ENCODE measurements around the gene AKAP3.

AKAP3 gene

DNA sequence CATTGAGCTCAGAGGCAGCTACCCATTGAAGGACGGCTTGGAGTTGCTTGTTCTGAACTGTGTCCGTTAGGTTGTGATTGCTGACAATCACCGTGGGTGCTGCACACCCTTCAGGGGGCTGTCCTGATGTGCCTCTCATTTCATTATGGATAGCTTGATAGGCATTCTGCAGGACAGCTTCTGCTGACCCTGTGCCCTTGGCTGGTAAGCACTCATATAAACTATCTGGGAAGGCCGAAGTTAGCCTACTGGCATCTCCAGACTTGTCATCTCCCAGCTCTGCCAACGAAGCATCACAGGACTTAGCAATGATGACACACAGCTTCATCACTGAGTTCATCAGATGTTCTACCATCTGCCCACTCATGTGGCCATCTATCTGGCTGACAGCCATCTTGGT lies 22.3 kb downstream of the AKAP3 start:
- H3K27me3 Mint-ChIP-seq: peaks cover 3% of the 10 kb centered on the region
- no peaks in the 10 kb centered on the region for H3K9me3 Mint-ChIP-seq
- ATAC-seq (no peak), DNase-seq (no peak)
- no peak overlapping the region for H3K27ac Mint-ChIP-seq
- no peaks in the 10 kb centered on the region for H3K36me3 Mint-ChIP-seq (ENCODE audit: low read depth)
- H3K4me3 Mint-ChIP-seq: no peak overlapping the region
- no peaks in the 10 kb centered on the region for H3K4me1 Mint-ChIP-seq

DNA sequence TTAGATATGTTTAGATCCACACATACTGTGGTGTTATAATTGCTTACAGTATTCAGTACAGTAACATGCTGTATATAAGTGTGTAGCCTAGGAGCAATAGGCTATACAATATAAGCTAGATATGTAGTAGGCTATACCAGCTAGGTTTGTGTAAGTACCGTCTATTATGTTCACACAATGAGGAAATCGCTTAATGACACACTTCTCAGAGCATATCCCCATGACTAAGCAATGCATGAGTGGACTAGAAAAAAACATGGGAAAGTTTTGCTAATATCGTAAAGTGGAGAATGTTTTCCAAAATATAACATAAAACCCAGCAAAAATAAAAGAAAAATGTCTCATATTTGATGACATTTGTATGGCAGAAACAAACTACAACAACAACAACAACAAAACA lies 27.3 kb downstream of the AKAP3 start:
- Mint-ChIP-seq H3K36me3 (ENCODE audit: low read depth) (peaks cover 2% of the 10 kb centered on the region), H3K27ac (no peak overlapping the region), H3K4me1 (no peaks in the 10 kb centered on the region), H3K9me3 (no peaks in the 10 kb centered on the region), H3K27me3 (peaks cover 2% of the 10 kb centered on the region), H3K4me3 (no peak overlapping the region)
- ATAC-seq: no peak
- no peak for DNase-seq

DNA sequence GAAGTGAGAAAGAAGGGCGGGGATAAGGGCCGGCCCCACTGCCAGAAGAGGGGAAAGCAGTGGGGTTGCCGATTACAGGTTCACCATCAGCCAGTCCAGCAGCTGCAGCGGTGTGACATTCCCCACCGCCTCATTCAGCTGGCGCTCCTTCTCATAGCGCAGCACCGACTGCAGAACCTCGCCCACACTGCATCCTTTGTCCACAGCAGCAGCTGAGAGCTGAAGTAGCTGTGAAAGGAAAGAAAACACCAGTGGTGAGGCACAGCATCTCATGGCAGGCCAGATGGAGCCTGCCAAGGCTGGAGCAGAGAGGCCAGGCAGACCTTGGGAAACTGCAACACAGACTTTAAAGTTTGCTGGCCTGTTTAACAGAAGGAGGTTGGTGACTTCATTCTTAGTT lies 33.2 kb downstream of the AKAP3 start:
- no peaks in the 10 kb centered on the region for H3K4me1 Mint-ChIP-seq
- H3K27me3 Mint-ChIP-seq: no peaks in the 10 kb centered on the region
- peaks cover 27% of the 10 kb centered on the region for H3K36me3 Mint-ChIP-seq (ENCODE audit: low read depth)
- no peak overlapping the region for H3K4me3 Mint-ChIP-seq
- ATAC-seq: no peak
- no peak overlapping the region for H3K27ac Mint-ChIP-seq
- H3K9me3 Mint-ChIP-seq: no peaks in the 10 kb centered on the region
- DNase-seq: no peak

DNA sequence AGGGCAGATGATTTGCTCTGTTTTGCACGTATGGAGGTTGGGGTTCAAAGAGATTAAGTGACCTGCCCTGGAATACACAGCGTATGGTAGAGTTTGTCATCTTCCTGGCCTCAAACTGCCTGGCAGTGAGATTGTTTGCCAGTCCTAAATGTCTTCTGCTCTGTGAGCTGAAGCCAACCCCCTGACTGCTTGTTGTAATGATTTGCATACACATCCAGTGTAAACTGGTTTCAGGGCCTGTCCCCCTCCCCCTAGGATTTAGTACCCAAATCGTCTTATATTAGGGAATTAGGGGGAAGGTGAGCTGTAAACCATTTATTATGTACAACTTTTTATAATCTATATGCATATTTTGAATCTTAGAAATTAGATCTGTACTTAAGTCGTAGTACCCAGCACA lies 38.4 kb downstream of the AKAP3 start:
- ATAC-seq (no peak), DNase-seq (no peak)
- Mint-ChIP-seq H3K4me3 (no peak overlapping the region), H3K9me3 (no peaks in the 10 kb centered on the region), H3K4me1 (peaks cover 15% of the 10 kb centered on the region), H3K36me3 (ENCODE audit: low read depth) (peaks cover 22% of the 10 kb centered on the region), H3K27ac (no peak overlapping the region), H3K27me3 (no peaks in the 10 kb centered on the region)

DNA sequence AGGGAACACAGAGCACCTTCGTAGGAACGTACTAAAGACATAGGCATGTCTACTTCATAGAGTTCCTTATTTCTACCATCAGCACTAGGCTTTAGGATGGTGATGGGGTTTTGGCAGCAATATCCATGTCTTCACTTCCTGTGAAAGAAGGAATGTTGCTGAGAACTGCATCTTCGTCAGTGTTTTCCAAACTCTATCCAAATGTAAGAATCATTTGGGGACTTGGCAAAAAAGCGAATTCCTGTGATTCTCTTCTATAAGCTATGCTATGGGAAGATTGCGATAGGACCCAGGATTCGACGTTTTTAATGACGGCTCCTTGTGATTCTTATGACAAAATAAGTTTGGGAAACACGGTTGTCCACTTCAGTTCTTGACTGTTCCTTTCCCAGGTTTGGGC lies 39.8 kb downstream of the AKAP3 start:
- Mint-ChIP-seq H3K4me1 (peaks cover 21% of the 10 kb centered on the region), H3K4me3 (no peak overlapping the region), H3K36me3 (ENCODE audit: low read depth) (peaks cover 16% of the 10 kb centered on the region), H3K27ac (no peak overlapping the region), H3K27me3 (no peaks in the 10 kb centered on the region), H3K9me3 (no peaks in the 10 kb centered on the region)
- no peak for ATAC-seq
- no peak for DNase-seq

DNA sequence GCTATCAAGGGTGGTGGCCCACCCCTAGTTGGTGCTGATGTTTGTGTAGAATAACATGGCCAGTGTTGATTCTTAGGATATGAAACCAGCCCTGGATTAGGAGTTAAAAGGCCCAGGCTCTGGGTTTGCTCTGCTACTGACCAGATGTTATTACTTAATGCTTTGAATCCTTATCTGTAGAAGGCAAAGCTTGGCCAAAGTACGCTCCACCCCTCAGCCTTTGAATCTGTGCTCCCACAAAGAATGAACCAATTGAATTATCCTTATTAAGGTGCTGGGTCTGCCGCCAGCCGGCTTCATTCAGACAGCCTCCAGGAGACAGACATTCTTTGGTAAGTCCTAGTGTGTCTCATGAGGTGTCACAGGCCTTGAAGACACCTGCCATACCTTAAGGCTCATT lies 41.8 kb downstream of the AKAP3 start:
- H3K4me3 Mint-ChIP-seq: no peak overlapping the region
- H3K36me3 Mint-ChIP-seq (ENCODE audit: low read depth): peaks cover 4% of the 10 kb centered on the region
- ATAC-seq (no peak), DNase-seq (no peak)
- peaks cover 21% of the 10 kb centered on the region for H3K4me1 Mint-ChIP-seq
- no peak overlapping the region for H3K27ac Mint-ChIP-seq
- peaks cover 6% of the 10 kb centered on the region for H3K27me3 Mint-ChIP-seq
- H3K9me3 Mint-ChIP-seq: no peaks in the 10 kb centered on the region

DNA sequence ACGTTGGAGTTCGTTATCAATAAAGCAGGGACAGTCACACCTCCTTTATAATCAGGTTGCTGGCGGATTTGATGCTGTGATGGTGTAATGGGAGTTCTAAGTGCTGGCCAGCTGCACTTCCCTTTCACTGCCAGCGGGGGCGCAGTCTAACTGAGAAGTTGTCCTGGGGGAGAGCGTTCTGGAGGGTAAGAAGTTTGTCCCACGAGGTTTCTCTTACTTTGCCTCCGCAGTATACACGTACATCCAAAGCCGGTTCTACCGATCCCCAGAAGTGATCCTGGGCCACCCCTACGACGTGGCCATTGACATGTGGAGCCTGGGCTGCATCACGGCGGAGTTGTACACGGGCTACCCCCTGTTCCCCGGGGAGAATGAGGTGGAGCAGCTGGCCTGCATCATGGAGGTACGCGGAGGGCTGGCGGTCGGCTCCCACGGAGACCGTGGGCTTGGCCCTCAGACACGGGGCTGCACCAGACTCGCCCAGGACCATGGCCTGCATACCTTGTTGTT lies 44.1 kb downstream of the AKAP3 start:
- H3K27ac Mint-ChIP-seq: peak overlapping the region; percentile 92
- peaks cover 6% of the 10 kb centered on the region for H3K27me3 Mint-ChIP-seq
- peaks cover 1% of the 10 kb centered on the region for H3K36me3 Mint-ChIP-seq (ENCODE audit: low read depth)
- peak overlapping the region; percentile 94 for H3K4me3 Mint-ChIP-seq
- H3K4me1 Mint-ChIP-seq: peaks cover 21% of the 10 kb centered on the region
- DNase-seq: peak; percentile 80
- ATAC-seq: peak; percentile 99
- H3K9me3 Mint-ChIP-seq: no peaks in the 10 kb centered on the region

DNA sequence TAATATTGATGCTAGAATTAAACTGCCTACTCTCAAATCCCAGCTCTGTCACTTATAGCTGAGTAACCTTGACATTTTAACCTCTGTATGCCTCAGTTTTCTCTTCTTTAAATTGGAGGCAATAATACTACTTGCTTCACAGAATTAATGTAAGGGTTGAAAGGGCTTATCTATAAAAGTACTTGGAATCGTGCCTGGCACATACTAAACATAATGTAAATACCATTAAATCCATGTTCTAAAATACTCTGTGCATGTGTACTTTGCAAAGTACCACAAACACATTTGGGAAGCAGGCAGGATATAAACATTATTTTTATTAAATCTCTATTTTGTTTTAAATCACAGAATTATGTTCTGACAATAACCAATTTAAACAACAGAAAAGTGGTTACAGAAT lies 44.9 kb downstream of the AKAP3 start:
- H3K36me3 Mint-ChIP-seq (ENCODE audit: low read depth): peaks cover 1% of the 10 kb centered on the region
- H3K4me1 Mint-ChIP-seq: peaks cover 21% of the 10 kb centered on the region
- ATAC-seq (no peak), DNase-seq (no peak)
- H3K27ac Mint-ChIP-seq: no peak overlapping the region
- no peak overlapping the region for H3K4me3 Mint-ChIP-seq
- no peaks in the 10 kb centered on the region for H3K9me3 Mint-ChIP-seq
- H3K27me3 Mint-ChIP-seq: peaks cover 6% of the 10 kb centered on the region

DNA sequence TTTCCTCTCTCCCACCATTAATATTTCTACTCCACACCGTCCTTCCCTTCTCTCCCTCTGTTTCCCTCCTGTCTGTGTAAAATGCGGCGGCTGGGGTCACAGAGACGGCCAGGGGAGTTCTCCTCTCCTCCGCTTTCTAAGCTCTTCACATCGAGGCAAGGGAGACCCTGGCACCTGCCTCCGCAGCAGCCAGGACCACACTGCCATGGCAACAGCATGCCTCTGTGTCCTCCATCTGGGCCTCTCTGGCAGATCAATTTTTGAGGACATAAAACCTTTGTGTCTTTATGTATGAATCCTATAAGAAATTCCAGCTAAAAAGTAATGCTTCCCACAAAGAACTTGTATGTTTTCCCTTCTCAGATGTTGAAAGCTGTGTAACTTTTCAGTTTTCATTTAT lies 45.4 kb downstream of the AKAP3 start:
- Mint-ChIP-seq H3K4me3 (no peak overlapping the region), H3K9me3 (no peaks in the 10 kb centered on the region), H3K4me1 (peaks cover 21% of the 10 kb centered on the region), H3K27ac (no peak overlapping the region), H3K27me3 (peaks cover 6% of the 10 kb centered on the region), H3K36me3 (ENCODE audit: low read depth) (peaks cover 1% of the 10 kb centered on the region)
- DNase-seq (no peak), ATAC-seq (no peak)

DNA sequence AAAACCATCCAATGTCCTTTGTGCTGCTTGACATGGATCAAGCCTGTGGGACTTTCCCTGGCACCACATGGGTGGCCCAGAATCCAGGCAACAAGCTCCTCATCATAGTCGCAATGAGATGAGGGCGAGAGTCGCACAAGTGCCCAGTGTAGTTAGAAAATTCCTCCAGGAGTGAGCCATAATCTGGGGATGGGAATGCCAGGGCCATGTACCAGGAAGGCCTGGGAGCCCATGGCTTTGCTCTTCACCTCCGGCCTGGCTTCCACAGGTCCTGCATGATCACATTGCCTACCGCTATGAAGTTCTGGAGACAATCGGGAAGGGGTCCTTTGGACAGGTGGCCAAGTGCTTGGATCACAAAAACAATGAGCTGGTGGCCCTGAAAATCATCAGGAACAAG lies 53.0 kb downstream of the AKAP3 start:
- Mint-ChIP-seq H3K4me3 (no peak overlapping the region), H3K27me3 (no peaks in the 10 kb centered on the region), H3K27ac (no peak overlapping the region), H3K9me3 (no peaks in the 10 kb centered on the region), H3K36me3 (ENCODE audit: low read depth) (no peaks in the 10 kb centered on the region), H3K4me1 (no peaks in the 10 kb centered on the region)
- DNase-seq (no peak), ATAC-seq (no peak)

DNA sequence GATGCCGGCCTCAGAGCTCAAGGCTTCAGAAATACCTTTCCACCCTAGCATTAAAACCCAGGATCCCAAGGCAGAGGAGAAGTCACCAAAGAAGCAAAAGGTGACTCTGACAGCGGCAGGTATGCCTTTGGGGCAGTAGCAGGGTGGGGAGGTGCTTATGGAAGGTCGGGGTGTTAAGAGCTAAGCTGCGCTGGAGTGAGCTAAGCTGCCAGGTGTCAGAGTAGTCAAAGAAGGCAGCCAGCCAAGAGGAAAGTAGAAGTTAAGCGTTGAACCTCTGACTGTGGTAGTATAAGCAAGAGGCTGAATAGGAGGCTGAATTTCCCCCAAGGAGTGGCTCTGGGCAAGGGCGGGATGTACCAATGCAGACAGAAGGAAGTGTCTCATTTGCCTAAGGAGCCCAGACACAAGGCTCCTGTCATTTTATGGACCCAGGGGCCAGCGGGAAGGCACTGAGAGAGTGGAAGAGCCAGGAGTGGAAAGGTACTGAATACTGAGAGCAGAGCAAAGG lies 57.6 kb downstream of the AKAP3 start:
- Mint-ChIP-seq H3K27me3 (no peaks in the 10 kb centered on the region), H3K9me3 (no peaks in the 10 kb centered on the region), H3K4me1 (no peaks in the 10 kb centered on the region), H3K27ac (no peak overlapping the region), H3K36me3 (ENCODE audit: low read depth) (peaks cover 2% of the 10 kb centered on the region), H3K4me3 (no peak overlapping the region)
- DNase-seq (no peak), ATAC-seq (no peak)

DNA sequence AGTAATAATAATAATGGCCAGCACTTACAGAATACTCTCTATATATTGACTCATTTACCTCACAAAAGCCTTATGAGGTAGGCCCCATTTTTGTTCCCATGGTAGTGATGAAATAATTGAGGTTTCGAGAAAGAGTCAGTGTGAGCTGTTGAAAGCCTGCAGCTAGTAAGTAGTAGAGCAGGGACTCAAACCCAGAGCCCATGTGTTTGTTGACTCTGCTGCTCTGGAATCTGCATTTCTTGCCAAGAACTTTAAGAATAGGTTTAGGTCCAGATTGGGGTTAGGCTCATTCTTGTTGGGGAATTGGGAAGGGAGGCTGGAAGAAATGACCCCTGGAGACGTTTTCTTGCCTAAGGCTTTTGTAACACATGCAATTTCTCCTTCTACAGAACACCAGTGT lies 58.9 kb downstream of the AKAP3 start:
- ATAC-seq: no peak
- H3K9me3 Mint-ChIP-seq: no peaks in the 10 kb centered on the region
- no peak overlapping the region for H3K4me3 Mint-ChIP-seq
- H3K4me1 Mint-ChIP-seq: no peaks in the 10 kb centered on the region
- H3K27me3 Mint-ChIP-seq: no peaks in the 10 kb centered on the region
- no peak for DNase-seq
- H3K27ac Mint-ChIP-seq: no peak overlapping the region
- H3K36me3 Mint-ChIP-seq (ENCODE audit: low read depth): peaks cover 2% of the 10 kb centered on the region

DNA sequence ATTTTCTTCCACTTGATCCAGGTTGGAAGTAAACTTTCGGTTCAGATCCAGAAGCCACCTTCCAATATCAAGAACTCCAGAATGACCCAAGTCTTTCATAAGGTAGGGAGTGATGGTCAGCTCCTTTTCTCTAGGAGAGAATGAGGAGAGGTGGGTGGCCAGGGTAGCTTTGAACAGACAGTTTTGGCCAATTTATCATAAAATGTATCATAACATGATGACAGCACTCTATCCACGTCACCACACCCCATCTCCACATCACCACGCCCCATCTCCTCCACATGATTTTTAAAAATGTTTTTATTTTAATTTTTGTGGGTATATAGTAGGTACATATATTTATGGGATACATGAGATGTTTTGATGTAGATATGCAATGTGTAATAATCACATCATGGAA lies 59.9 kb downstream of the AKAP3 start:
- no peaks in the 10 kb centered on the region for H3K4me1 Mint-ChIP-seq
- ATAC-seq (no peak), DNase-seq (no peak)
- H3K27ac Mint-ChIP-seq: no peak overlapping the region
- H3K36me3 Mint-ChIP-seq (ENCODE audit: low read depth): peaks cover 2% of the 10 kb centered on the region
- no peaks in the 10 kb centered on the region for H3K9me3 Mint-ChIP-seq
- no peak overlapping the region for H3K4me3 Mint-ChIP-seq
- H3K27me3 Mint-ChIP-seq: peaks cover 2% of the 10 kb centered on the region

DNA sequence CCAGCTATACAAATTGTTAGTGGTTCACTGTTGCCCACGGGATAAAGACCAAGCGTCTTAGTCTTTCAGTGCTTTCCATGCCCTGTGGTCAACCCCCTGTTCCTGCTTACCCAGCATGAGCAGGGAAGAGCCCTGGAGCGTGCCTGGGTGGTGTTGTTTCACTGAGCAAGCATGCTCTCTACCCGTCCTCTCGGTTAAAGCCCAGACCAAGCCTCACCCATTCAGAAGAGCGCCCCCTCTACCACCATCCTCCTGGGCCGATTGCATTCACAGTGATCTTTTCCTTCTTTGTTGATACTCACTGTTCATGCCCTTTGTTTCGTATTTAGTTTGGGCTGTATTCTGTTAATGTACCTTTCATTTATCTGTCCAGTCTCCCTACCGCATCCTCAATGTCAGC lies 61.7 kb downstream of the AKAP3 start:
- no peak for ATAC-seq
- no peak for DNase-seq
- Mint-ChIP-seq H3K4me3 (no peak overlapping the region), H3K36me3 (ENCODE audit: low read depth) (peaks cover 2% of the 10 kb centered on the region), H3K27me3 (peaks cover 8% of the 10 kb centered on the region), H3K9me3 (no peaks in the 10 kb centered on the region), H3K4me1 (no peaks in the 10 kb centered on the region), H3K27ac (no peak overlapping the region)

DNA sequence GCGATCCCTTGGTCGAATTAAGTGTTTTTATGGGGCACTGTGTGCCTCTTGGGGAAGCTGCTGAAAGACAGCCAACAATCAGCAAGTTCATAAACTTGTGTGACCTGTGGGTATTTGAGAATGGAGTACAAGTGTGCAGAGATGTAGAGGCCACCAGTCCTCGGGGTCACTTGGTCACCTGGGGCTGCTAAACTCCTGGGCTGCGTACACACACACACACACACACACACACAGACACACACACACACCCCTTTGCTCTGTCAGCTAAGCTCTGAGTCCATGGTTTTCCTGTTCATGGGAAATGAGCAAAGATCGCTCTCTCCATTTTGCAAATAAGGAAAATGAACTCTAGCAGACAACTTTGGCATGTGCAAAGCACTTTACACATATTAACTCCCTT lies 62.4 kb downstream of the AKAP3 start:
- H3K9me3 Mint-ChIP-seq: no peaks in the 10 kb centered on the region
- no peak overlapping the region for H3K4me3 Mint-ChIP-seq
- no peak for DNase-seq
- peaks cover 2% of the 10 kb centered on the region for H3K36me3 Mint-ChIP-seq (ENCODE audit: low read depth)
- no peak for ATAC-seq
- no peak overlapping the region for H3K27ac Mint-ChIP-seq
- H3K4me1 Mint-ChIP-seq: no peaks in the 10 kb centered on the region
- peaks cover 8% of the 10 kb centered on the region for H3K27me3 Mint-ChIP-seq

DNA sequence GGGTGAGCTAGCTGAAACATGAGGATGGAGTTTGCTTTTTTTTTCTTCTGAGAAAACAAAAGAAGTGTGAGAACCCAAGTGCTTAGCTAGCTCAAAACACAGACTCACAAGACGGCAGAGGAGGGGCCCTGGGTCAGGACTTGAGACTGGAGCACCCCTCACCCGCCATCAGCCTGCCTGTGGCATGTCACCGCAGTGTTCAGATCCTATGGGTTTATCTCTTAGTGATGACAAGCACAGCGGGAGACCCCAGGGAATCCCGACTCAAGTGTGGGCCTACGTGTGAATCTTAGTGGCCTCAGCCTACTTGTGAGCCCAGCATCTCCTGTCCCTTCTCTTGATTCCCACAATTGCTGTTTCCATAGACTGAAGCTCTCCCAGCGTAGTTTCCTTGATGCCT lies 64.0 kb downstream of the AKAP3 start:
- no peak overlapping the region for H3K4me3 Mint-ChIP-seq
- H3K9me3 Mint-ChIP-seq: no peaks in the 10 kb centered on the region
- no peaks in the 10 kb centered on the region for H3K4me1 Mint-ChIP-seq
- H3K36me3 Mint-ChIP-seq (ENCODE audit: low read depth): peaks cover 2% of the 10 kb centered on the region
- peaks cover 10% of the 10 kb centered on the region for H3K27me3 Mint-ChIP-seq
- ATAC-seq (no peak), DNase-seq (no peak)
- no peak overlapping the region for H3K27ac Mint-ChIP-seq

Measured in activated naive CD8-positive, alpha-beta T cell treated with anti-CD3 and anti-CD28 coated beads, Interleukin-2, amount 50 U/mL, for 24 hours (primary cell).